GM23338 (cell line): Measurements from ENCODE around the gene ROBO1. TPM values are rescaled to one million over a fixed set of nuclear protein-coding genes. Genes with fewer than 3 reads are reported as not detected.

Source experiments
- ATAC-seq: fragments of 200-7000 bp; cut with Tn5 transposase; 3 replicates; pipeline ENCODE4 v1.9.1; 2020
- DNase-seq: peaks from one replicate; pipeline ENCODE4 v3.0.0-alpha.2; 2015; ENCODE audit warnings: low spot score
- H2AFZ ChIP-seq: fragments of 200-600 bp; sonication (generic); 2 replicates; pipeline ENCODE4 v1.8.0; 2016; ENCODE audit warnings: antibody characterized with exemption, mild to moderate bottlenecking, moderate library complexity
- H3F3A ChIP-seq: fragments of 200-600 bp; sonication (generic); replicated peaks from 2 replicates; pipeline ENCODE4 v1.8.0; 2017; ENCODE audit warnings: antibody characterized with exemption, mixed run types, low read depth
- H3K27ac ChIP-seq: fragments of 200-600 bp; sonication (generic); 2 replicates; pipeline ENCODE4 v1.6.1; 2016; ENCODE audit warnings: low read depth
- H3K27me3 ChIP-seq: fragments of 200-600 bp; sonication (generic); 2 replicates; pipeline ENCODE4 v1.8.0; 2016; ENCODE audit warnings: mild to moderate bottlenecking, mixed run types, moderate library complexity; ENCODE audit not compliant: insufficient read depth
- H3K36me3 ChIP-seq: fragments of 200-600 bp; sonication (generic); 2 replicates; pipeline ENCODE4 v1.8.0; 2016; ENCODE audit warnings: mild to moderate bottlenecking; ENCODE audit not compliant: insufficient read depth
- H3K4me1 ChIP-seq: fragments of 200-600 bp; sonication (generic); 2 replicates; pipeline ENCODE4 v1.8.0; 2016; ENCODE audit warnings: mild to moderate bottlenecking, moderate library complexity; ENCODE audit not compliant: insufficient read depth
- H3K4me2 ChIP-seq: fragments of 200-600 bp; sonication (generic); 2 replicates; pipeline ENCODE4 v1.7.1; 2017; ENCODE audit warnings: mixed run types
- H3K4me3 ChIP-seq: fragments of 200-600 bp; sonication (generic); 2 replicates; pipeline ENCODE4 v1.6.1; 2016; ENCODE audit warnings: mixed run types
- H3K79me2 ChIP-seq: fragments of 200-600 bp; sonication (generic); replicated peaks from 2 replicates; pipeline ENCODE4 v1.8.0; 2017; ENCODE audit warnings: mild to moderate bottlenecking; ENCODE audit not compliant: insufficient read depth
- H3K9me2 ChIP-seq: fragments of 200-600 bp; sonication (generic); 2 replicates; pipeline ENCODE4 v1.8.0; 2017; ENCODE audit not compliant: insufficient read depth
- H4K20me1 ChIP-seq: fragments of 200-600 bp; sonication (generic); replicated peaks from 2 replicates; pipeline ENCODE4 v1.8.0; 2017; ENCODE audit warnings: mild to moderate bottlenecking; ENCODE audit not compliant: insufficient read depth
- H3K27ac Mint-ChIP-seq: 2 replicates; pipeline ENCODE4 v1.8.0; 2020; ENCODE audit warnings: inconsistent platforms, mild to moderate bottlenecking, moderate library complexity, mixed read lengths
- H3K27me3 Mint-ChIP-seq: 3 replicates; pipeline ENCODE4 v1.8.0; 2022; ENCODE audit warnings: low read depth, mild to moderate bottlenecking, moderate library complexity, mixed read lengths, inconsistent platforms; ENCODE audit not compliant: insufficient read depth, poor library complexity
- H3K36me3 Mint-ChIP-seq: 3 replicates; pipeline ENCODE4 v1.8.0; 2021; ENCODE audit warnings: low read depth, mild to moderate bottlenecking, inconsistent platforms, moderate library complexity, mixed read lengths
- H3K4me1 Mint-ChIP-seq: 3 replicates; pipeline ENCODE4 v1.8.0; 2020; ENCODE audit warnings: mild to moderate bottlenecking, inconsistent platforms, mixed read lengths
- H3K4me3 Mint-ChIP-seq: 3 replicates; pipeline ENCODE4 v1.8.0; 2021; ENCODE audit warnings: moderate library complexity, mild to moderate bottlenecking, inconsistent platforms, mixed read lengths
- H3K9me3 Mint-ChIP-seq: 3 replicates; pipeline ENCODE4 v1.8.0; 2020; ENCODE audit warnings: moderate library complexity, mild to moderate bottlenecking, inconsistent platforms, mixed read lengths
- CREB1 ChIP-seq: fragments of 250-450 bp; sonication (Bioruptor Pico); IDR thresholded peaks from 2 replicates; pipeline ENCODE4 v1.5.0; 2020; ENCODE audit warnings: low read depth, mild to moderate bottlenecking, moderate library complexity
- EZH2 ChIP-seq: fragments of 200-600 bp; sonication (generic); IDR thresholded peaks from one replicate; pipeline ENCODE4 v1.8.0; 2017; ENCODE audit warnings: antibody characterized with exemption, mild to moderate bottlenecking, low read depth; ENCODE audit not compliant: unreplicated experiment
- EZH2phosphoT487 ChIP-seq: fragments of 200-600 bp; sonication (generic); IDR thresholded peaks from one replicate; pipeline ENCODE4 v1.8.1; 2018; ENCODE audit warnings: antibody characterized with exemption; ENCODE audit not compliant: unreplicated experiment
- JUNB ChIP-seq: IDR thresholded peaks from one replicate; pipeline ENCODE4 v1.6.1; 2016; ENCODE audit warnings: antibody characterized with exemption; ENCODE audit not compliant: unreplicated experiment
- NANOG ChIP-seq: IDR thresholded peaks from 2 replicates; pipeline ENCODE4 v1.6.1; 2016; ENCODE audit warnings: antibody characterized with exemption, borderline replicate concordance
- POLR2AphosphoS5 ChIP-seq: IDR thresholded peaks from 2 replicates; pipeline ENCODE4 v1.6.1; 2016; ENCODE audit warnings: antibody characterized with exemption, low read depth
- STAT1 ChIP-seq: IDR thresholded peaks from one replicate; pipeline ENCODE4 v1.6.1; 2016; ENCODE audit warnings: antibody characterized with exemption; ENCODE audit not compliant: unreplicated experiment
- ZNF114 ChIP-seq: fragments of 250-450 bp; sonication (Bioruptor Pico); IDR thresholded peaks from 2 replicates; pipeline ENCODE4 v1.5.0; 2020; ENCODE audit warnings: mild to moderate bottlenecking, moderate library complexity
- ZNF331 ChIP-seq: fragments of 250-450 bp; sonication (Bioruptor Pico); IDR thresholded peaks from 2 replicates; pipeline ENCODE4 v1.5.0; 2020; ENCODE audit warnings: low read depth, mild to moderate bottlenecking, moderate library complexity
- polyA plus RNA-seq: library from polyadenylated mRNA; unstranded; fragments of >200 nt; fragmentation: Nextera tagmentation; extraction: Ambion mirVana; gene quantifications from 2 replicates; pipeline ENCODE4 v1.2.1, GENCODE V29; 2016
- total RNA-seq: library from RNA; depleted of rRNA; stranded (reverse); fragments of >200 nt; shearing (Covaris generic); gene quantifications from 2 replicates; pipeline ENCODE4 v1.2.3, GENCODE V29; 2014
- TF ChIP-seq, protein P1 (sequence below), 2 experiments: fragments of 200-600 bp in 1 of 2; sonication (generic) in 1 of 2; conservative IDR thresholded peaks; 2 replicates each; pipeline versions ENCODE4 v1.5.1 to v1.6.1; 2016 to 2017; ENCODE audit warnings: antibody characterized with exemption in 2 of 2, low read depth in 2 of 2, mild to moderate bottlenecking in 2 of 2, moderate library complexity in 1 of 2
- TF ChIP-seq, protein P2 (sequence below): fragments of 250-450 bp; sonication (Bioruptor Pico); IDR thresholded peaks from 2 replicates; pipeline ENCODE4 v1.5.0; 2020; ENCODE audit warnings: mild to moderate bottlenecking, moderate library complexity
- TF ChIP-seq, protein P3 (sequence below): IDR thresholded peaks from 2 replicates; pipeline ENCODE4 v1.6.1; 2016; ENCODE audit warnings: antibody characterized with exemption
- TF ChIP-seq, protein P4 (sequence below): IDR thresholded peaks from one replicate; pipeline ENCODE4 v1.6.1; 2018; ENCODE audit warnings: antibody characterized with exemption; ENCODE audit not compliant: unreplicated experiment

ROBO1 gene
- total and polyA plus RNA-seq, 2 experiments from 2014 or later = 19.2 to 78.3 TPM

DNA sequence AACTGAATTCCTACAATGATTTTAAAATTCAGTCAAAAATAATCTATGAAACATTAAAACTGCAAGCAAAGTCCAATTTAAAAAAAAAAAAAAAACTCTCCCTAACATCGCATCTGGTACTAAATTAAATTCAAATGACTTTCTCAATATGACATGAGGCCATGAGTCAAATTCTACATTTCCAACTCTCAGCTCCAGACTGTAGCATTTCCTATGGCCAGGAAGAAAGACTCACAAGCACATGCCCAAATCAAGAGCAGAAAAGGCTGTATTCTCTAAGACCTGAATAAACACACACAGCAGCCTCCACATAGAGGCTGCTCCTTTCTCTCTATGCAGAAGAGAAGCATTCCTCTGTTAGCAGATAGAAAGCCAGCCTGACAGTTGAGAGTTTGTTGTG, 729.2 kb downstream of the ROBO1 start:
- no peaks in the 10 kb centered on the region for H3K9me2 ChIP-seq
- no peaks in the 10 kb centered on the region for H3K36me3 ChIP-seq
- peaks cover 4% of the 10 kb centered on the region; the same call in 2 of the 3 replicates for H3K4me1 Mint-ChIP-seq
- no peak for DNase-seq
- no peak overlapping the region for H2AFZ ChIP-seq
- ATAC-seq = no peak
- H3K4me2 ChIP-seq = no peak overlapping the region
- no peak overlapping the region for H3K27ac ChIP-seq
- H3K27me3 ChIP-seq = no peaks in the 10 kb centered on the region
- H3K27me3 Mint-ChIP-seq = no peaks in the 10 kb centered on the region
- no peaks in the 10 kb centered on the region for H3K4me1 ChIP-seq
- TF ChIP-seq, protein P1, sequence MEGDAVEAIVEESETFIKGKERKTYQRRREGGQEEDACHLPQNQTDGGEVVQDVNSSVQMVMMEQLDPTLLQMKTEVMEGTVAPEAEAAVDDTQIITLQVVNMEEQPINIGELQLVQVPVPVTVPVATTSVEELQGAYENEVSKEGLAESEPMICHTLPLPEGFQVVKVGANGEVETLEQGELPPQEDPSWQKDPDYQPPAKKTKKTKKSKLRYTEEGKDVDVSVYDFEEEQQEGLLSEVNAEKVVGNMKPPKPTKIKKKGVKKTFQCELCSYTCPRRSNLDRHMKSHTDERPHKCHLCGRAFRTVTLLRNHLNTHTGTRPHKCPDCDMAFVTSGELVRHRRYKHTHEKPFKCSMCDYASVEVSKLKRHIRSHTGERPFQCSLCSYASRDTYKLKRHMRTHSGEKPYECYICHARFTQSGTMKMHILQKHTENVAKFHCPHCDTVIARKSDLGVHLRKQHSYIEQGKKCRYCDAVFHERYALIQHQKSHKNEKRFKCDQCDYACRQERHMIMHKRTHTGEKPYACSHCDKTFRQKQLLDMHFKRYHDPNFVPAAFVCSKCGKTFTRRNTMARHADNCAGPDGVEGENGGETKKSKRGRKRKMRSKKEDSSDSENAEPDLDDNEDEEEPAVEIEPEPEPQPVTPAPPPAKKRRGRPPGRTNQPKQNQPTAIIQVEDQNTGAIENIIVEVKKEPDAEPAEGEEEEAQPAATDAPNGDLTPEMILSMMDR (conservative IDR thresholded peaks at IDR 0.05; ENCODE audit: low read depth in 2 of 2) = no peak
- TF ChIP-seq EZH2 (no peak), ZNF331 (CRISPR knock-in tag) (no peak), JUNB (no peak), EZH2phosphoT487 (no peak), POLR2AphosphoS5 (no peak), CREB1 (no peak), NANOG (no peak), ZNF114 (CRISPR knock-in tag) (no peak), STAT1 (no peak)
- TF ChIP-seq, protein P2, sequence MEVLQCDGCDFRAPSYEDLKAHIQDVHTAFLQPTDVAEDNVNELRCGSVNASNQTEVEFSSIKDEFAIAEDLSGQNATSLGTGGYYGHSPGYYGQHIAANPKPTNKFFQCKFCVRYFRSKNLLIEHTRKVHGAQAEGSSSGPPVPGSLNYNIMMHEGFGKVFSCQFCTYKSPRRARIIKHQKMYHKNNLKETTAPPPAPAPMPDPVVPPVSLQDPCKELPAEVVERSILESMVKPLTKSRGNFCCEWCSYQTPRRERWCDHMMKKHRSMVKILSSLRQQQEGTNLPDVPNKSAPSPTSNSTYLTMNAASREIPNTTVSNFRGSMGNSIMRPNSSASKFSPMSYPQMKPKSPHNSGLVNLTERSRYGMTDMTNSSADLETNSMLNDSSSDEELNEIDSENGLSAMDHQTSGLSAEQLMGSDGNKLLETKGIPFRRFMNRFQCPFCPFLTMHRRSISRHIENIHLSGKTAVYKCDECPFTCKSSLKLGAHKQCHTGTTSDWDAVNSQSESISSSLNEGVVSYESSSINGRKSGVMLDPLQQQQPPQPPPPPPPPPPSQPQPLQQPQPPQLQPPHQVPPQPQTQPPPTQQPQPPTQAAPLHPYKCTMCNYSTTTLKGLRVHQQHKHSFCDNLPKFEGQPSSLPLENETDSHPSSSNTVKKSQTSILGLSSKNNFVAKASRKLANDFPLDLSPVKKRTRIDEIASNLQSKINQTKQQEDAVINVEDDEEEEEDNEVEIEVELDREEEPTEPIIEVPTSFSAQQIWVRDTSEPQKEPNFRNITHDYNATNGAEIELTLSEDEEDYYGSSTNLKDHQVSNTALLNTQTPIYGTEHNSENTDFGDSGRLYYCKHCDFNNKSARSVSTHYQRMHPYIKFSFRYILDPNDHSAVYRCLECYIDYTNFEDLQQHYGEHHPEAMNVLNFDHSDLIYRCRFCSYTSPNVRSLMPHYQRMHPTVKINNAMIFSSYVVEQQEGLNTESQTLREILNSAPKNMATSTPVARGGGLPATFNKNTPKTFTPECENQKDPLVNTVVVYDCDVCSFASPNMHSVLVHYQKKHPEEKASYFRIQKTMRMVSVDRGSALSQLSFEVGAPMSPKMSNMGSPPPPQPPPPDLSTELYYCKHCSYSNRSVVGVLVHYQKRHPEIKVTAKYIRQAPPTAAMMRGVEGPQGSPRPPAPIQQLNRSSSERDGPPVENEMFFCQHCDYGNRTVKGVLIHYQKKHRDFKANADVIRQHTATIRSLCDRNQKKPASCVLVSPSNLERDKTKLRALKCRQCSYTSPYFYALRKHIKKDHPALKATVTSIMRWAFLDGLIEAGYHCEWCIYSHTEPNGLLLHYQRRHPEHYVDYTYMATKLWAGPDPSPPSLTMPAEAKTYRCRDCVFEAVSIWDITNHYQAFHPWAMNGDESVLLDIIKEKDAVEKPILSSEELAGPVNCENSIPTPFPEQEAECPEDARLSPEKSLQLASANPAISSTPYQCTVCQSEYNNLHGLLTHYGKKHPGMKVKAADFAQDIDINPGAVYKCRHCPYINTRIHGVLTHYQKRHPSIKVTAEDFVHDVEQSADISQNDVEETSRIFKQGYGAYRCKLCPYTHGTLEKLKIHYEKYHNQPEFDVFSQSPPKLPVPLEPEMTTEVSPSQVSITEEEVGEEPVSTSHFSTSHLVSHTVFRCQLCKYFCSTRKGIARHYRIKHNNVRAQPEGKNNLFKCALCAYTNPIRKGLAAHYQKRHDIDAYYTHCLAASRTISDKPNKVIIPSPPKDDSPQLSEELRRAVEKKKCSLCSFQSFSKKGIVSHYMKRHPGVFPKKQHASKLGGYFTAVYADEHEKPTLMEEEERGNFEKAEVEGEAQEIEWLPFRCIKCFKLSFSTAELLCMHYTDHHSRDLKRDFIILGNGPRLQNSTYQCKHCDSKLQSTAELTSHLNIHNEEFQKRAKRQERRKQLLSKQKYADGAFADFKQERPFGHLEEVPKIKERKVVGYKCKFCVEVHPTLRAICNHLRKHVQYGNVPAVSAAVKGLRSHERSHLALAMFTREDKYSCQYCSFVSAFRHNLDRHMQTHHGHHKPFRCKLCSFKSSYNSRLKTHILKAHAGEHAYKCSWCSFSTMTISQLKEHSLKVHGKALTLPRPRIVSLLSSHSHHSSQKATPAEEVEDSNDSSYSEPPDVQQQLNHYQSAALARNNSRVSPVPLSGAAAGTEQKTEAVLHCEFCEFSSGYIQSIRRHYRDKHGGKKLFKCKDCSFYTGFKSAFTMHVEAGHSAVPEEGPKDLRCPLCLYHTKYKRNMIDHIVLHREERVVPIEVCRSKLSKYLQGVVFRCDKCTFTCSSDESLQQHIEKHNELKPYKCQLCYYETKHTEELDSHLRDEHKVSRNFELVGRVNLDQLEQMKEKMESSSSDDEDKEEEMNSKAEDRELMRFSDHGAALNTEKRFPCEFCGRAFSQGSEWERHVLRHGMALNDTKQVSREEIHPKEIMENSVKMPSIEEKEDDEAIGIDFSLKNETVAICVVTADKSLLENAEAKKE = no peak
- TF ChIP-seq, protein P3, sequence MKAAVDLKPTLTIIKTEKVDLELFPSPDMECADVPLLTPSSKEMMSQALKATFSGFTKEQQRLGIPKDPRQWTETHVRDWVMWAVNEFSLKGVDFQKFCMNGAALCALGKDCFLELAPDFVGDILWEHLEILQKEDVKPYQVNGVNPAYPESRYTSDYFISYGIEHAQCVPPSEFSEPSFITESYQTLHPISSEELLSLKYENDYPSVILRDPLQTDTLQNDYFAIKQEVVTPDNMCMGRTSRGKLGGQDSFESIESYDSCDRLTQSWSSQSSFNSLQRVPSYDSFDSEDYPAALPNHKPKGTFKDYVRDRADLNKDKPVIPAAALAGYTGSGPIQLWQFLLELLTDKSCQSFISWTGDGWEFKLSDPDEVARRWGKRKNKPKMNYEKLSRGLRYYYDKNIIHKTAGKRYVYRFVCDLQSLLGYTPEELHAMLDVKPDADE = no peak
- TF ChIP-seq, protein P4, sequence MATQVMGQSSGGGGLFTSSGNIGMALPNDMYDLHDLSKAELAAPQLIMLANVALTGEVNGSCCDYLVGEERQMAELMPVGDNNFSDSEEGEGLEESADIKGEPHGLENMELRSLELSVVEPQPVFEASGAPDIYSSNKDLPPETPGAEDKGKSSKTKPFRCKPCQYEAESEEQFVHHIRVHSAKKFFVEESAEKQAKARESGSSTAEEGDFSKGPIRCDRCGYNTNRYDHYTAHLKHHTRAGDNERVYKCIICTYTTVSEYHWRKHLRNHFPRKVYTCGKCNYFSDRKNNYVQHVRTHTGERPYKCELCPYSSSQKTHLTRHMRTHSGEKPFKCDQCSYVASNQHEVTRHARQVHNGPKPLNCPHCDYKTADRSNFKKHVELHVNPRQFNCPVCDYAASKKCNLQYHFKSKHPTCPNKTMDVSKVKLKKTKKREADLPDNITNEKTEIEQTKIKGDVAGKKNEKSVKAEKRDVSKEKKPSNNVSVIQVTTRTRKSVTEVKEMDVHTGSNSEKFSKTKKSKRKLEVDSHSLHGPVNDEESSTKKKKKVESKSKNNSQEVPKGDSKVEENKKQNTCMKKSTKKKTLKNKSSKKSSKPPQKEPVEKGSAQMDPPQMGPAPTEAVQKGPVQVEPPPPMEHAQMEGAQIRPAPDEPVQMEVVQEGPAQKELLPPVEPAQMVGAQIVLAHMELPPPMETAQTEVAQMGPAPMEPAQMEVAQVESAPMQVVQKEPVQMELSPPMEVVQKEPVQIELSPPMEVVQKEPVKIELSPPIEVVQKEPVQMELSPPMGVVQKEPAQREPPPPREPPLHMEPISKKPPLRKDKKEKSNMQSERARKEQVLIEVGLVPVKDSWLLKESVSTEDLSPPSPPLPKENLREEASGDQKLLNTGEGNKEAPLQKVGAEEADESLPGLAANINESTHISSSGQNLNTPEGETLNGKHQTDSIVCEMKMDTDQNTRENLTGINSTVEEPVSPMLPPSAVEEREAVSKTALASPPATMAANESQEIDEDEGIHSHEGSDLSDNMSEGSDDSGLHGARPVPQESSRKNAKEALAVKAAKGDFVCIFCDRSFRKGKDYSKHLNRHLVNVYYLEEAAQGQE = no peak
- H4K20me1 ChIP-seq = no peaks in the 10 kb centered on the region
- no peaks in the 10 kb centered on the region for H3K9me3 Mint-ChIP-seq
- H3K27ac Mint-ChIP-seq = no peak overlapping the region
- H3K4me3 ChIP-seq = no peak overlapping the region
- H3F3A ChIP-seq = no peaks in the 10 kb centered on the region
- no peak overlapping the region for H3K4me3 Mint-ChIP-seq
- H3K36me3 Mint-ChIP-seq = no peaks in the 10 kb centered on the region
- H3K79me2 ChIP-seq = no peaks in the 10 kb centered on the region
